Measurements from ENCODE around the gene DHX35. TPM values are rescaled to one million over a fixed set of nuclear protein-coding genes. Genes with fewer than 3 reads are reported as not detected.
"Not testable (repeated sequence)": the region's sequence is repeated elsewhere in the genome, so short reads cannot be mapped to it uniquely, and the experiment has no call there.

The DHX35 gene
- total RNA-seq, 1 experiment from 2014 or later, result 28.6 TPM

DNA sequence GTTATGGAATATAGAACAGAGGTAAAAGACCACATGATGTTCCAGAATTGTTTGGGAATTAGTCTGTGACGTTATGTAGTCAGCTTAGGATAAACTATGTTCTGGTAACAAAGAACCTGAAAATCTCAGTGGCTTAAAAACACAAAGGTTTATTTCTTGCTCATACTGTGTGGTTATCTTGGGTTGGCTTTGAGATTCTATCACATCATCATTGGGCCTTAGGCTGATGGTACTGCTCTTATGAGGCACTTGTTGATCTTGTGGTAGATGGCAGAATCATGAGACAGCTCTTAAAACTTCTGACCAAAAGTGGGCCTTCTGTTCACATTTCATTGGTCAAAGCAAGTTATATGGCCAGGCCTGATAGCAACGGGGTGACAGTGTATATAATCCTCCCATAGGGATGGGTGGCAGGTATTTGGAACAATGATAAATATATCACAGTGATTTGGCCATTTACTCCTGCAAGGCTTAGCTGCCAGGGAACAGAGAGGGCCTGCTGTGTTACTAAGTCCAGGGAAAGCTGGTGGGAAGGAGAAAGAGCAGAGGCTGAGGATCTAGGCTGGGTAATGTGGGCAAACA is 13.5 kb downstream of the DHX35 start:
- DNase-seq (ENCODE audit: low read depth), result peak; percentile 87

GRCh38 chr20:38979434-38979833 is 17.3 kb downstream of the DHX35 start:
- no peak for DNase-seq (ENCODE audit: low read depth)

GRCh38 chr20:38979842-38980241 is 17.7 kb downstream of the DHX35 start:
- no peak for DNase-seq (ENCODE audit: low read depth)

GRCh38 chr20:38982291-38982690 is 20.1 kb downstream of the DHX35 start:
- no peak for DNase-seq (ENCODE audit: low read depth)

DNA sequence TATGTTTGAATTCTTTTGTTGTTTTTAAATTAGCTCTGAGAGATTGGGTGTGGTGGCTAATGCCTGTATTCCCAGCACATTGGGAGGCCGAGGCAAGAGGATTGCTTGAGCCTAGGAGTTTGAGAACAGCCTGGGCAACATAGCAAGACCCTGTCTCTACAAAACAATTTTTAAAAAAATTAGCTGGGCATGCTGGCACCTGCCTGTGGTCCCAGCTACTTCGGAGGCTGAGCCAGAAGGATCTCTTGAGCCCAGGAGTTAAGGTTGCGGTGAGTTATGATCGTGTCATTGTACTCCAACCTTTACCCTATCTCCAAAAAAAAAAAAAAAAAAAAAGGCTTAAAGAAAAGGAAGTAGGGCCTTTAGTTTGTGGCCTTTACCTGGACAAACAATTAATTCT is 22.9 kb downstream of the DHX35 start:
- DNase-seq (ENCODE audit: low read depth), result peak; percentile 74

- DNase-seq (ENCODE audit: low read depth), result peak; percentile 97
Measured at GRCh38 chr20:38985603-38986170, 23.5 kb downstream of the DHX35 start.

DNA sequence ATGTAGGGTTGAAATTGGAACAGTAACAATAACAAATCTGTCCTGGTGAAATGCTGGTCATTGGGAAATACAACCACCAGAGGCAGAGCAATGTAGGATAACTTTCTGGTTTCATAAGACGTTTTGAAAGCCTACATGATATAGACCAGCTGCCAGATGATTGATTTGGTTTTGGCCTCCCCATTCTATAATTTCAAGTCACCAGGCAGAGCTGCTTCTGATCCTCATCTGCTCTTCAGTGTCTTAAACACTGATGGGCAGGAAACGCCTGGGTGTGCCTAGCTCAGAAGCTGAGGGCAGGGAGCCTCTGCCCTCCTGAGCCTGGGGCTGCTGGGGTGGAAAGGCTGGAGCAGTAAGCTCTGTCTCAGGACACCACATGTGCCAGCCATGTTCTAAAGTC is 24.5 kb downstream of the DHX35 start:
- no peak for DNase-seq (ENCODE audit: low read depth)

DNA sequence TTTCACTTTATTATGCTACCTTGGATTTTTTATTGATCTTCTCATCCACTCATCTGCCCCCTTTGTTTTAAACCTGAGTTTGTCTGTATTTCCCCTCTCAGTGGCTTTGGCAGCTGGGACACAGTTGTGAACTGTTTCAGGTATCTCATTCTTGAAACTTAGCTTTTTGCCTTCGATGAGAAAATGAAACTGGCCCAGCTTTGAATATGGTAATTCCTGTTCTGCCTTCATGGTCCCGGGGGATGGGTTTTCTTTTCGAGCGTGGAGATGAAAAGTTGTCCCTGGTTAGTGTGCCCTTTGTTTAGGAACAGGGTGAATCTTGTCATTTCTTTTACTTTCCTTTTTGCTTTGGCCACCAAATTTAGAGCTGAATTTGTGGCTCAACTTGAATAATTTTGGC is 25.6 kb downstream of the DHX35 start:
- no peak for DNase-seq (ENCODE audit: low read depth)

- no peak for DNase-seq (ENCODE audit: low read depth)
Measured at GRCh38 chr20:38990728-38991127, 28.6 kb downstream of the DHX35 start.

DNA sequence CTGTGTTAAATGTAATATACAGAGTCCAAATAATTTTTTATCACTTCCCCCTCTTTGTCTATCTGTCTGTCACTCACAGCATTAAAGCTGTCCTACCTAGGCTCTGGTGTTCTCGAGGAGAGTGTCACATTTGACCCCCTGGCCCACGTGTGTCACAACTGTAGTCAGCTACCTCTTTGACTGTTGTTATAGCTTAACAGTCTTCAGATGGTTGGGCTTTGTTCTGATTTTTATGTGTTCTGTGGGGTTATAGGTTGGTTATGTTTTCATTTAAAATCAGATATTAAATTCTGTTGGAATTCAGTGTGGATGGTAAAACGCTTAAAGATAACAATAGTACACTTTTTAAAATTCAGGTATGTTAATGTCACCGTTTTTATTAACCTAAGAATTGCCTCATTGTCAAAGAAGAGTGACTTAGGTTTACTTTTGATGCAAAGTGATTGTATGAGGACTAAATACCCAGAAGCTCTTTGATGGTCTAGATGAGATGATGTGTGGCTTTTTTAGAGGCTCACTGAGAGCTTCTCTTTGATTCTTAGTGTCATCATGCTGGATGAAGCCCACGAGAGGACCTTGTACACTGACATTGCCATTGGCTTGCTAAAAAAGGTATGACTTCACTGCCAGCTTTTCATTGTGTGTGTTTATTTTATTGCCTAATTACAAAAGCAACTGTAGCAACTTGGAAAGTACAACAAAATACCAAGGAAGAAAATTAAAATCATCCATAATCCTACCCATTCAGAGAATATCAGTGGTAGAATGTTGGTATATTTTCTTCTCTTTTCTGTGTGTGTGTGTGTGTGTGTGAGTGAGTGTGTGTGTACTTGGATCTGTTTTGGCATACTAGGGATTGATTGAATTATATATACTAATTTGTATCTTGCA is 29.9 kb downstream of the DHX35 start:
- no peak for DNase-seq (ENCODE audit: low read depth)

DNA sequence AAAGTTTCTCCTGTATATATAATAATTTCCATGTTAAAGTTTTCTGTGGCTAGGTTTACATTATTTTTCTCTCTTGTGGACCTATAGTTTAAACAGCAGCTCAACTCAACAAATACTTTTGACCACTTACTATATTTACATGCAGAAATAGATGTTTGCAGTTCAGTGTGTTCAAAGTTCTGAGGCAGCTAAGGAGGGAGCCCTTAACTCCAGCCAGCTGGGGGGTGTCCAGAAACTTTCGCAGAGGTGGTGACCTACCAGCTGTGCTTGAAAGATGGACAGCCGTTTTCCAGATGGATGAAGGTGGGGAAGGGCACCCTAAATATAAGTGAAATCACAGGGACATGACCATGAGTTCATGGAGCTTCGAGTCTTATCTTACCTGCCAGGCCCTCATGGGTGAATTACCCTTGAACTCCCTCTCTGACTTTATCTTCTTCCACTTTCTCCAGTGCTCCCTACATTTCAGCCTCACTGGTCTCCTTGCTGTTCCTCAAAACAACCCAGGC is 33.4 kb downstream of the DHX35 start:
- no peak for DNase-seq (ENCODE audit: low read depth)

DNA sequence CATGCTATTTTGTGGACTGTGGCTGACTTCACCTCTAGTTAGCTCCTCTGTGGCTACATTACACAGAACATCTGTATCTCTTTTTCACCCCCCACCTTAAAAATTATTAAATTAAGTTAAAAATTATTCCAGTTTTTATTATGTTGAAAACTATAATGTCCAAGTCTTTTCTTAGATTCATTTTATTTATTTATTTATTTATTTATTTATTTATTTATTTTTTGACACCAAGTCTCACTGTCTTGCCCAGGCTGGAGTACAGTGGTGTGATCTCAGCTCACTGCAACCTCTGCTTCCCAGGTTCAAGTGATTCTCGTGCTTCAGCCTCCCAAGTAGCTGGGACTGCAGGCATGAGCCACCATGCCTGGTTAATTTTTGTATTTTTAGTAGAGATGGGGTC is 34.7 kb downstream of the DHX35 start:
- not testable (repeated sequence) for DNase-seq (ENCODE audit: low read depth)

GRCh38 chr20:38997622-38998021 is 35.5 kb downstream of the DHX35 start:
- DNase-seq (ENCODE audit: low read depth), result no peak

DNA sequence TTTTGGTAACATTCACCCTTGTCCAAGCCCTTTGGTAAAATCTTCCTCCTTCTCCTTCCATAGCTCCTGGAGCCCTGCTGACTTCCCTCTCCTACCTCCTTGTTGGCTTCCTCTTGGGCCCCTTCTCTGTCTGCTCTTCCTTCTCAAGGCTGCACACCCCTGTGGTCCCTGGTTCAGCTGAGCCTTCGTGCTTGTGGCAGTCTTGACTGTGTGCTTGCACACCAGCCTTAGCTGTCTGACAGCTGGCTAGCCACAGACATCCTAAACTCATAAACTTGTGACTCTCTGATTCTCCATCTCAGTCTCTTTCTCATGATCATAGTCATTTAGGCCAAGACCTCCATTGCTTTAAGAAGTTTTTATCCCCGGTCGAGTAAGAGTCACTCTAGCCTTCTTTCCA is 37.1 kb downstream of the DHX35 start:
- DNase-seq (ENCODE audit: low read depth), result no peak

DNA sequence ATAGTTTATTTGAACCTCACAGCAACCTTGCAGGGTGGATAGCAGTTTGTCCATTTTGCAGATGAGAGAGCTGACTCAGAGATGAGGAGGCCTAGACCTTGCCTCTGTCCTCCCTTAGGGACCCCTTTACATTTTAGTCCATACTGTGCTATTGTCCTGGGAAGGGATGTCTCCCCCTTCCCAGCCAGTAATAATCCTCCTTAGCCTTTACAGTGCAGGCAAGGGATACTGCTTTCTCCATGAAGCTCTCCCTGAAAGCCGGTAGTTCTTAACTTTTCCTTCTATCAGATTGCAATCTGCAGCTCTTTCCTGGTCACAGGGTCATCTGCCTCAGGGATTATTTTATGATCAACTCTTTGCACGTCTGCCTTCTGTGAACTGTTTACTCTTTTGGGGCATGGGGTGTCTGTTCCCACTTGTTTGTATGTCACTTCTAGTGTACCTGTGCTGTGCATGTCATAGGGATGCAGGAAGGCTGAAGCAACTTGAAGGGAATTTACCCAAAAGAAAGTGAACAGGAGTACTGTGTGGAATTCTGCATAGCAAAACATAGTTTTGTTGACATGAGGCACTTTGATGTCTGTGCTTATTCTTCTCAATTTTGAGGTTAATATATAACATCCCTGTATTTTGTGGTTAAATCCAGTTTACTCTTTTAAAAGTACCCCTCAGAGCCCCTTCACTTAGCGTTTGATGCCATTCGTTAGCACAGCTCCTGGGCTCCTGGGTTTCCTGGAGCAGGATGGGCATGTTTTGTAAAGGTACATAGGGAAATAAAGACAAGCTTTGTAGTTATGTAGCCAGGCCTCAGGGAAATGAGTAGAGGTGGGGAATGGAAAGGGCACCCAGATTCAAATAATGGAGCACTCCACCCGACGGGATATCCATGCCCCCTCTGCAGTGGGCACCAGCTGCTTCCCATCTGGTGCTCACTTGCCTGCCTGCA is 38.1 kb downstream of the DHX35 start:
- no peak for DNase-seq (ENCODE audit: low read depth)

DNA sequence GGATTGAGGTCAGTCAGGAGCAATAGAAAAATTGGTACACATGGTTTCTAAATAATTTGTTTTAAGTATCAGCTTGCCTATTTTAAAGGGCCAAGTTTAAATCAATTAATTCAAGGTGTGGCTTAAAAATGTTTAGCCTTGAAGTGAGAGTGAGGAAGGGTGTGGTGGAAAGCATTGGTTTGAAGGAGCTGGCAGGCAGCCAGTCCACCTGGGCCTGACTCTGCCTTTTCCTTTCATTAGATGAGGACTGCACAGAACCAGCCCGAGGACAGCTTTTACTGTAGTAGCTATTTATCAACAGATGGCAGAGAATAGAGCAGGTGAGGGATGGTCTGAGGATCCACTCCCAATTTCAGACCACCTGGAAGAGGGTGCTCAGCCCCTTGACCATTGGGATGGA is 42.4 kb downstream of the DHX35 start:
- no peak for DNase-seq (ENCODE audit: low read depth)

- DNase-seq (ENCODE audit: low read depth), result no peak
Measured at GRCh38 chr20:39009348-39009747, 47.2 kb downstream of the DHX35 start.

DNA sequence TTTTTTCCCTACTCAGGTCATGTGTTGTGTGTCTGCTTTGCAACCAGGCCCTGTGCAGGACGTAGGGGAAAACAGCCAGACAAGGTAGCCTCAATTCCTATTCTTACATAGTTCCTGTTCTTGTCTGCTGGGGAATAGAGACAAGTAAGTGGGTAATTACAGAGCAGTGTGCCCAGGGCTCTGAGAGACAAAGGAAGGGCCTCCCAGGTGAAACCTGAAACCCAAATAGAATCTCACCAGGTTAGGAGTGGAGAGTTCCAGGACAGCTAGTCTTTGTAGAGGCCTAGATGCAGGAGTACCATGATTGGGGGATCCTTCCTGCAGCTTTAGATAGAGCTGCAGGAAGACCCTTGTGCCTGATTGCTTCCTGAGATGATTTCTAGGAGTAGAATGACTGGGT is 48.4 kb downstream of the DHX35 start:
- DNase-seq (ENCODE audit: low read depth), result no peak

GRCh38 chr20:39013662-39014109 is 51.5 kb downstream of the DHX35 start:
- DNase-seq (ENCODE audit: low read depth), result no peak

DNA sequence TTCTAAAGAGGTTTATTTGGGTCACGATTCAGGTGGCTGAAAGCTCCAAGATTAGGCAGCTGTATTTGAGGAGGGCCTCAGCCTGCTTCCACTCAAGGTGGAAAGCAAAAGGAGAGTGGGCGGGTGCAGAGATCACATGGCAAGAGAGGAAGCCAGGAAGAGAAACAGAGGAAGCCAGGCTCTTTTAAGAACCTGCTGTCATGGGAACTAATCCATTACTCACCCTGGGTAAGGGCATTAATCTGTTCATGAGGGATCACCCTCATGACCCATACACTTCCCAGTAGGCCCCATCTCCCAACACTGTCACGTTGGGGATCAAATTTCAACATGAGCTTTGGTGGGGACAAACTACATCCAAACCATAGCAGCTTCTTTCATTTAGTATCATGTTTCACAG is 53.9 kb downstream of the DHX35 start:
- DNase-seq (ENCODE audit: low read depth), result peak; percentile 19

- DNase-seq (ENCODE audit: low read depth), result no peak
Measured at GRCh38 chr20:39016506-39016905, 54.4 kb downstream of the DHX35 start.

DNA sequence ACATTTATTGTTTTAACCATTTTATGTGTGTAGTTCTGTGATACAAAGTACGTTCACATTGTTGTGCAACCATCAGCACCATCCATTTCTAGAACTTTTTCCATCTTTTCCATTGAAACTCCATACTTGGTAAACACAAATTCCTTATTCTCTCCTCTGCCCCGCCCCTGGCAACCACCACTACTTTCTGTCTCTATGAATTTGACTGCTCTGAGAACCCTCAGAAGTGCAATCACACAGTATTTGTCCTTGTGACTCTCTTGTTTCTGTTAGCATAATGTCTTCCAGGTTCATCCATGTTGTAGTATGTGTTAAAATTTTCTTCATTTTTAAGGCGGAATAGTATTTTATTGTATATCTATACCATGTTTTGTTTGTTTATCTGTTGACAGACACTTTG is 56.9 kb downstream of the DHX35 start:
- no peak for DNase-seq (ENCODE audit: low read depth)

Measured in M059J (cell line).